ENCODE results near the gene CYTH3.
"Not testable (repeated sequence)": the region's sequence is repeated elsewhere in the genome, so short reads cannot be mapped to it uniquely, and the experiment has no call there.

CYTH3 gene

DNA sequence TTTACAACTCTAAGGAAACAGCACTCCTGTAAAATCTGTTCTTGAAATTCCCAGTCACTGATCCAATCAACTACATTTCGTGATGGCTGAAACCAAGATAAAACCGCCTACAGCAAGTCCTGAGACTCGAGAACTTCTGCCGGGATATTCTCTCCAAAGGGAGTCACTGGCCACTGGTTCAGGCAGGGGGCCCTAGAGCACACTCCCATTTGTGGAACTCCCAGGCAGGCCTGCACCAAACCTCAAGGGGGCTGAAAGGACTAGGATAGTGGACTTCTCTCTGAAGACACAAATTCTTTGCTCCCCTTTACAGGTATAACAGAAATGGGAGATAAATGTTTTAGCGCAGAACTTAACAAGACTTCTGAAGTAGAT is 16.3 kb downstream of the CYTH3 start:
- no peak for DNase-seq

DNA sequence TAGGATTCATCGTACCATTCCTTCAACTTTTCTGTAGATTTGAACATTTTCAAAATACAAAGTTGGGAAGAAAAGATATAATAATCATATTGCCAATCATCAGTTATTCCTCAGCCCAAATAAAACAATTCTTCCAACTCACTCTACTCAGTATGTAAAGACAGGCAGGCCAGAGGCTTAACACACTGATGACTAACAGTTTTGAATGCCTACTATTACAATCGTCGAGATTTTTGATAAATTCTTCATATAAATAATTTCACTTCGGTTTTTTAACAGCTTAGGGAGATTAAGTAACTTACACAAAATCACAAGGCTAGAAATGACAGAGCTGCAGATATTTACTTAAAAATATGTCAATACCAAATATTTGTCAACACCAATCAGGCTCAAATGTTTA is 17.6 kb downstream of the CYTH3 start:
- DNase-seq: no peak

DNA sequence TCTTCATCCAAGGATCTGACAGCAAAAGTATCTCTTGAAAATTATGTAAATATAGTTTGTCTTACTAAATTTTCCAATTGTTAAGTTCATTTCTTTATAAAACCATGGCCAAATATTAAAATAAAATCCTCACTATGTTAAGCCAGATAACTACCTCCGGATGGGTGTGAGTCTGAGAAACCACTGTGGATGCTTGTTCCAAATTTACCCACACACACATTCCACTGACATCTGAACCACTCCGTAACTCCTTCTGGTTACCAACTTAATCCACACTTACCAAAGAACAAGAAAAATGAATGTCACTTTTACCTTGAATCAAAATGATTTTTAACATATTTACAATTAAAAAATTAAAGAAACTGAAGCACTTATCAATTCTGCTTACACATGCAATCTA is 19.7 kb downstream of the CYTH3 start:
- DNase-seq: no peak

DNA sequence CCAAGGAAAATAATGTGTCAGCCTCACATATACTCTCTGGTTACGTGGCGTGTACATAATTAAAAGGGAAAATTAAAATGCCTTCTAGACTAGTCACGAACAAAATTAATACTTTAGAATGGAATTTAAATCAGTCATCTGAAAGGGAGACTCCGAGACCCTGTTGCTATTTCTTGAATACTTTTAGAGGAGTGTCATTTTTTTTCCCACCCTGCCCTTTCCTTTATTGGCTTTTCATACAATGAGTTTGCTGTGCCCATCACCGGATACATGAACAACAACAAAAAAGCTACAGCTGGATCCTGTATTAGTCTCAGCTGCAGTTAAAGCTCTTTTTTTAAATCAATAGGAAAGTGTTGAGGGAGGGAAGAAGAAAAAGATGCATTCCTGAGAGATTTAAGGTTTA is 20.1 kb downstream of the CYTH3 start:
- DNase-seq: no peak

DNA sequence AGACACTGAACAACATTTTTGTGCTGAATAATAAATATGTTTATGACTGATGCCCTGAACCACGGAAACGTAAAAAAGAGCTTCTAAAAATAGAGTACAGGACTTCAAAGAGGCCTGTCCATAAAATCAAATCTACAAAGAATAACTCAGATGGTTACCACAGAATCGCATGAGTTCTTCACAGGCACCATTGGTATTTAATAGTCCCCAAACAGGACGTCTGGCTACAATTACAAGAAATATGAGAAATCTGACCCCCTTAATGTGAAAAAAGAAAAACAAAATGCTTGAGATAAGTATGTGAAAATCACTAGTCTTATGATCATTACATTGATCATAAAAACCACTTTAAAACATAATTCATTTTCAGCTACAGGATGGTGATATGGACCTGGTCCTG is 20.8 kb downstream of the CYTH3 start:
- DNase-seq: no peak

DNA sequence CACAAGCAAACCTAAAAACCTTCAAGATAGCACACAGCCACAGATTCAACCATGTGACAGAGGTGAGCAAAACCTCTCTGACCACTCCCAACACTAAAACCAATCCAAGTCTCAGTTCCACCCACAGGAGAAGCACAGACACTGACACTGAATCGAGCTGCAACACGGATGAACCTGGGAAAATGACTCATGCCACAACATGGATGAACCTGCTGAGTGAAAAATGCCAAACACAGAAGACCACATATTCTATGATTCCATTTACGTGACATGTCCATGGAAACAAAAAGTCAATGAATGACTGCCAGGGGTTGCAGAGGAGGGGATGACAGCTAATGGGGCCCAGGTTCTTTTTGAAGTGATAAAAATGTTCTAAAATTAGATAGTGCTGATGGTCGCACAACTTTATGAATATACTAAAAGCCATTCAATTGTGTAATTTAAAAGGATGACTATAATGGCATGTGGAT is 22.0 kb downstream of the CYTH3 start:
- DNase-seq: no peak

DNA sequence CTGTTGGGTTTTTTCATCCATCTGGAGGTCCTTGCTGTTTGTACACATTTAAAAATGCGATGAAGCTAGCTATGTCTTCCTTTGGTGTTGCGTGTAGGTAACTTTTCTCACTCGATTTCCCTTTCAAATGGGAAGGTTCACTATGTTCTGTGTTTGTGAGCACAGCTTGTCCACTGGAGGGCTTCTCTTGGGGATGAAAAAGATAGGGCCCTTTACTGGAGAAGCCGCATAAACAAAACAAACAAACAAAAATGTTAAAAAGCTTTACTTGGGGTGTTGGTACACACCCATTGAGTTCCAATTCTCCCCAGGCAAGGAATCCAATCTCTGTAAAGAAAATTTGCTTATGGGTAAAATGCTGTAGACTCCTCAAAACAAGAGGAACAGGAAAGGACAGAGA is 23.4 kb downstream of the CYTH3 start:
- DNase-seq: no peak

DNA sequence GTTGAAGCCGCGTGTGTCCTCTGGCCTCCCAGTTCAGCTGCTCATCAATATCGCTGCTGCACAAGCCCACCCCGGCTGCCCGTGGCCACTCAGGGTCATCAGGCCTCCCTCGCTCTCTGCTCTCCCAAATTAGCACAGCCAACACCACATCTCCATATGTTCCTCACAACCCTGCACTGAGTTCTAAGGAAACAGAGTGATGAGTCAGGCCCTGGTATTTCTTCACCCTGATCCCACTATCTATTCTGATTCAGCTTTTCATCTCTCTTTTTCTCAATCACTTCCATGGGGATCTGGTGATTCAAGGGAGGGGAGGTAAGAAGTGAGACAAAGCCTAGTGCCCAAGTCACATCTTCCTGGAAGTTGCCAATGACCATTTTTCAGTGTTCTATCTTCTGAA is 23.8 kb downstream of the CYTH3 start:
- no peak for DNase-seq

DNA sequence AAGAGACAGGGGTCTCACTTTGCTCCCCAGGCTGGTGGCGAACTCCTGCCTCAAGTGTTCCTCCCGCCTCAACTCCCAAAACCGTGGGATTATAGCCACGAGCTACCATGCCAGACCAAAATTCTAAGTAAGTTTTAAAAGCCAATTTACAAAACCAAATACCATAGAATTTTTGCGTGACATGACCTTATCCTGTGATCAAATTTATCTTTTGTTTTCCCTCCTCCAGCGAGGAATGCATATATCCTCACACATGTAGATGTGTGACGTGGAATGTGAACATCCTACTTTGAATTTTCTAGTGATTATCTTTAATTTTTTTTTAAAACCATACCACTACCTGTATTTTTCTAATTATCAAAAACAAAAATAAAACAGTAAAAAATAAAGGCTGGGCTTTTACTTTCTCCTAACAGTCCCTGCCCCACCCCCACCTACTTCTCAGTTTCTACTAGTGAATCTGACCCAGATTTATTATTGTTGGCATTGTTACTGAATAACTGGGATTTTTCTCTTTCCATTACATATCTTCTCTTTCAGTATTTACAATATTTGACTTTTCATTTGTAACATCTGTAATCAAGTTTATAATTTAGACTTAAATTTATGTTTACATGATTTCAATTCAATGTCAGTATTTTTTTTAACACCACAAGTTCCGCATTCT is 26.0 kb downstream of the CYTH3 start:
- no peak for DNase-seq

DNA sequence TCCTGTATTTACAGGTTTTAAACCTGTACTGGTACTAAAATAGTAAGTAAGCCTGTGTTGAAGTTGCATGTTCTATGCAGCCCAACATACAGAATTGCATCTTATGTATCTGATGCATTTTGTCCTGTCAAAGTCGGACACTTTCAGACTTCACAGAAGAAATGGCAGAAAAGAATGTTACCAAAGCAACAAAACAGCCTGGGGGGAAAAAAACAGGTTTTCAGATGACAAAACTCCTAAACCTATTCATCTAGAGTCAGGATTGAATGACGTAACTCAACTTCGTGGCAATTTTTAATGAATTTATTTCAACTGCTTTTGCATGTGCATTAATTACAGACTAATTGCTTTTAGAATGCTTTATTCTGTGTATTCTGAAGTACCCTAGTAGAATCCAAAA is 28.4 kb downstream of the CYTH3 start:
- DNase-seq: no peak

DNA sequence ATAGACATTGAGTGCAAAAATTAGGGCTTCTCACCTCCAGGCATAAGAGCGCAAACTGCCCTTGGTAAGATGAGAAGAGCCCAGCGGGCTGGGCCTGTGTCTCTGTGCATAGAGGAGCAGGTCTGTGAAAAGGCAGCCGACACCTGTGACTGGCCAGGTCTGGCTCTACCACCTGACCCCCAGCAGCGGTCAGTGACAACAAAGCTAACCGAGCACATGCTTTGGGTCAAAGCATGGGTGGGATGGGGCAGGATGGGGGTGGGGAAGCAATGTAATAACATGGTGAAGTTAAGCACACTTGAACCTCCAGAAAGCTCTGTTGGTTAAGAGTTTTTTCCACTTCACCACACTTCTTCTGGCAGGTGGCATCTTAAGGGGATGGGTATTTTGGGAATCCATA is 29.3 kb downstream of the CYTH3 start:
- DNase-seq: no peak

DNA sequence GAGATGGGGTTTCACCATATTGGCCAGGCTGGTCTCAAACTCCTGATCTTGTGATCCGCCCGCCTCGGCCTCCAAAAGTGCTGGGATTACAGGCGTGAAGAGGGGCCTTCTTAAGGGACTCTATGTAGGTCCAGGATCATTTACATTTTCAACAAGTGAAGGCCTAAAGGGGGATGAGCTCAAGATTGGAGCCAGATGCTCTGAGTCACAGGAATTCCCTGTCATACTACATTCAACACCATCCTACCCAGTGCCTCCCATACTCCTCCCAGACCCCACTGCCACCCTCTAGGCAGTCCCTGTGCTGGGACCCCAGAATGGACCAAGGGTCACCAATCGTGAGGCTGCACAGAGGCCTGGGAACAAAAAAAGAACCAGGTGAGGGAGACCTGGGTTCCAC is 29.9 kb downstream of the CYTH3 start:
- DNase-seq: no peak

DNA sequence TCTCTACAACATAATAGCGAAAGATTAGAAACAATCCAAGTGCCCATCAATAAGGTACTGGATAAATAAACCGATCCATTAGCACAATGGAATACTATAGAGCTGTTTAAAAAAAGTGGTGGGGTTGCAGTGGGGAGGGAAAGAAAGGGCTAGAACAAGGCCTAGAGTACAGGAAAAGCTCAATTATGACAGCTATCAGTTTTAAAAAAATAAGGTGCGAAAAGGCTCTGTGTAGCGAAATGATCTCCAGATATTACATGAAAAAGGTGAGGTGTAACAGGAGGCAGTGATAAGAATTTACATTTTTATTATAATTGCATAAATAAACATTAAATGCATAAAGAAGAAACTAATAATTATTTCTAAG is 30.8 kb downstream of the CYTH3 start:
- no peak for DNase-seq

DNA sequence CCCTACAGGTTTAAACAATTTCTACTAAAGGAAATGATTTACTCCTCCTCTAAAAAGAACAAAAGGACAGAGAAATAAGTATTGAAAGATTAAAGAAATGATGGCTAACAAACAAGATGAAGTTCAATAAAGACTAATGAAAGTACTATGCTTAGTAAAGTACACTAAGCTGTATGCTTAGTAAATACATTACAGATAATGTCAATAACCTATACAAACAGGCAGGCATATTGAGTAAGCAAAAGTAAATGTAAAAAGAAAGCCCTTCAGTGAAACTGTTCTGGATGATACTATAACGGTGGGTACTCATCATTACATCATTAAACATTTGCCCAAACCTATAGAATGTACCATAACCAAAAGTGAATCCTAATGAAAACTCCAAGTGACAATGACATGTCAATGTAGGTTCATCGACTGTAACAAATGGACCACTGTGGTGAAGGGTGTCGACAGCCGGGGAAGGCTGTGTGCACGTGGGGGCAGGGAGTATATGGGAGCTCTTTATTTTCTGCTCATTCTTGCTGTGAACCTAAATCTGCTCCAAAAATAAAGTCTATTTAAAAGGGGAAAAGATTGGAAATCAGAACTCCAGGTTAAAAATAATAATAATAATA is 34.0 kb downstream of the CYTH3 start:
- DNase-seq: no peak

DNA sequence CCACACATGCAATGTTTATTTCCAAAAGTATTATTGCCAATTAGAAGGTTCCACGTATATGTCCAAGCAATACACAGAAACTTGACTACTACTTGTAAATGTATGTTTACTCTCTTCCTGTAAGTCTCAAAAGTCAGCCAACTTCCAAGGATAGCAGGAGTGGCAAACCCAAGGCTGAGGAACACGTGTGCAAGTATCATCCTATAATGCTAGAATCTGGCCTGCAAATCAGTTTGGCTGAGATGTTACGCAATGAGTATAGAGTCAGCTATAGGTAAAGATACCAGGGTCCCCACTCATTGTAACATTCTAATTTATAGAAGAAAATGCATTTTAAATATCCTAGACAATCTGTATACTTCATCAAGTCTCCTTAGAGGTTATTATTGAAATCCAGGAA is 34.7 kb downstream of the CYTH3 start:
- DNase-seq: no peak

DNA sequence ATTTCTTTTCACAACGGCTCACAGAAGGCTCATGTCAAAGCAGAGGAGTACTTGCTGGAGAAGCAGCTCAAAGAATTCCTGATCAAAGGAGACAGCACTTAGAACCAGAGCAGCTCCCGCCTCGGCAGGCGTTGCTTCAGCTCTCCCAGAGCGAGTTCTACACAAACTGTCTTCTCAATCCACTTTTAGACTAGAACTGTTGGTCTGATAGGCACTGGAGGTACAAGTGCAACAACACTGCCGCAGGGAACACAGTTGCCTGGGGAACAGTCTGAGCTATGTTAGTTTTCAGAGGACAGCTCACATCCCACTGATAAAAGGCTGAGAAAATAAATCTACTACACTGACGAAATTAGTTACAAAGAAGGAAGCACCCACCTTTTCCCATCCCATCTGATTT is 35.4 kb downstream of the CYTH3 start:
- no peak for DNase-seq

DNA sequence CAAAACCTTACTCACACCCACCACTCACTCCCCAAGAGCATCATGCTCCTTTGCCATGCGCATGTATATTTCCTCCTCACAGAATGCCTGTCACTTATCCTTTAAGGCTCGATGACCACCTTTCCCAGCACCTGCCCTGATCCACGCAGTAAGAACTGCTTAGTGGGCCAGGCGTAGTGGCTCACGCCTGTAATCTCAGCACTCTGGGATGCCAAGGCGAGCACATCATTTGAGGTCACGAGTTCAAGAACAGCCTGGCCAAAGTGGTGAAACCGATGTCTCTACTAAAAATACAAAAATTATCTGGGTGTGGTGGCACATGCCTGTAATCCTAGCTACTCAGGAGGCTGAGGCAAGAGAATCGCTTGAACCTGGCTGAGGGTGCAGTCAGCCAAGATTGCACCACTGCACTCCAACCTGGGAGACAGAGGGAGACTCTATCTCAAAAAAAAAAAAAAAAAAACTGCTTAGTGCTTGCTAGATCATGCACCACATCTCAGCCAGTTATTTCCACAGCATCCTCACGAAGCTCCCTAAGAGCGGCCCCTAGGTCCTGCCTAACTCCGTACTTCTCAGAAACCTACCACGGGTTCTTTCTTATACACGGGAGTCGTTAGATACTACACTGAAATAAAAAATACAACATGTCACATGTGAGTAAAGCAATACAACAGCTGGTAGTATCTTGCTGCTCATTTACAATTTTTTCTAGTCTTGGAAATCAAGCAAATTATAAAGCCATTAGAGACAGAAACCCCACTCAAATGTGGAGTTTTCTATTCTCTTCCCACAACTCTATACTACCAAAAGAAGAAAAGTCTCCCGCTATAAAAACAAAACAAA is 37.2 kb downstream of the CYTH3 start:
- DNase-seq: no peak

DNA sequence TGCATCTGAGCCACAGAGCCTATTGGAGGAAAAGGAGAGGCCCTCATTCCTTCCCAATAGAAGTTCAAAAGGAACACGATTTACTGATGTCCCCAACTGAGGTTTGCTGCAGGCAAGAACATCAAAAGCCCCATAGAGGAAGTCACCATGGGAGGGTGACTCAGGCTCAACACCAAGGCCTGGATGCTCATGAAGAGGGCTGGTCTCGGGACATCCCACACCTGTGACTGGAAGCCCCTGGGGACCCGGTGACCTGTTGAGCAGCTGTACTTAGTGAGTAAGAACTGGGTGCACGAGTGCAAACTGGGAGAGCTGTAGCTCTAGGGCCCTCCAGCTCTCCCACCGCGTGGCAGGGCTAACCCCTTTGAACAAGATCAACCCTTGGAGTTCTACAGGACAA is 38.0 kb downstream of the CYTH3 start:
- DNase-seq: no peak

DNA sequence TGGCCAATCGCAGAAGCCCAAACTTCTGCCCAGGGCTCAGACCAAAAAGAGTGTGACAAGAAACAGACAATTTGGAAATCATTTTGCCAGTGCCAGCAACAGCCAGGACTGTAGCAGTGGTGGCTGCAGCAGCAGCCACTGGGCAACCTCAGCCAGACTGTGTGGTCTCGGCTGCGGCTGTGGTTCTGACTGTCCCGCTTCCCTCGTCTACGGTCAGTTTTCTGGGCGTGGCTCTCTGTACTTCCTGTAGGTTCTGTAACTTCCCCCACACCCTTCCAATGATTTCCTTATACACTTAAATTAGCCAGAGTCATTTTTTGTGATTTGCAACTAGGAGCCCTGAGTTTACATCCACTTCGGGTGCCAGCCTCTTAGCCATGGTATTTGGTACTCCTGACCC is 39.9 kb downstream of the CYTH3 start:
- no peak for DNase-seq

DNA sequence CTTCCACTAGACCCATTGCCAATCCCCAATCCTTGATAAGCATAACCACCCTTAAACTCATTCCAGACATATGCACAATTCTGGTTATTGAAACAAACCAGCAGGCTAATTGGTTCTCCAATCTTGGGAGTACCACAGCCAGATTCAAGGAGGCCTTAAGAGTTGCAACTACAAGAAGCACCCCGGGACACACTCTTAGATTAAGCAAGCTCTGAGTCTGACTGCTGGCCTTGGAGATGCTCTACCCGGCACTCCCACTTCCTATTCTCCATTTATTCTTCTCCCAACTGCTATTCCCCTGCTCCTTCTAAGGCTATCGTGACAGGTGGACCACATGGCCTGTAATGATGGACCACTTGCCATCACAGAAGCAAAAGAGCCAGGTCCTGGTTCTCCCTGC is 40.3 kb downstream of the CYTH3 start:
- no peak for DNase-seq

DNA sequence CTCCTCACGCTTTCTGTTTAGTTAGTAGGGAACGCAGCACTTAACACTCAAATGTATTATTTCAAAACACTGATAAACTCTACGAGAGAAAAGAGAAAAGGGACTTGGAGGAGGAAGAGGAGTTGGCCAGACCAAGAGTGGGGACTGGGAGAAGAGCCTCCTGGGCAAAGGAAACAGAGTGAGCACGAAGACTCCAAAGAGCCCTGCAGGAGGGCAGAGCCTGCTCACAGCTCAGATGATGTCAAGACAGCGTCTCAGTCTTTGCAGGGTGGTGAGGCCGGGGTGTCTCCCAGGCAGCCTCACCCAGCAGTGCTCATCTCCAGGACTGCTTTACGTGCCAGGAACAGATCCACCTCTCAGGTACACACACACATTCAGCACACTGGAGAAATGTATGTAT is 41.2 kb downstream of the CYTH3 start:
- DNase-seq: no peak

DNA sequence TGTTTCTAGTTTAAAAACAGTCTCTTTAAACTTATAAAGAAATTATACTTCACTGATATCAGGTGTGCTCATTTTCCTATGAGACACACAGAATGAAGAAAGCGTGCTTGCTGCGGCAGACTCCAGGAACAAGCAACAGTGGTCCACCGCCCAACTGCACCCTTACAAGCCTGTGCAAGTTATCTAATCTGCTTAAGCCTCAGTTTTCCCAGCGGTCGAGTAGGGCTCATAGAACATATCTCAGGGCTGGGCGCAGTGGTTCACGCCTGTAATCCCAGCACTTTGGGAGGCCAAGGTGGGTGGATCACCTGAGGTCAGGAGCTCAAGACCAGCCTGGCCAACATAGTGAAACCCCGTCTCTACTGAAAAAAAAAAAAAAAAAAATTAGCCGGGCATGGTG is 43.1 kb downstream of the CYTH3 start:
- DNase-seq: not testable (repeated sequence)

DNA sequence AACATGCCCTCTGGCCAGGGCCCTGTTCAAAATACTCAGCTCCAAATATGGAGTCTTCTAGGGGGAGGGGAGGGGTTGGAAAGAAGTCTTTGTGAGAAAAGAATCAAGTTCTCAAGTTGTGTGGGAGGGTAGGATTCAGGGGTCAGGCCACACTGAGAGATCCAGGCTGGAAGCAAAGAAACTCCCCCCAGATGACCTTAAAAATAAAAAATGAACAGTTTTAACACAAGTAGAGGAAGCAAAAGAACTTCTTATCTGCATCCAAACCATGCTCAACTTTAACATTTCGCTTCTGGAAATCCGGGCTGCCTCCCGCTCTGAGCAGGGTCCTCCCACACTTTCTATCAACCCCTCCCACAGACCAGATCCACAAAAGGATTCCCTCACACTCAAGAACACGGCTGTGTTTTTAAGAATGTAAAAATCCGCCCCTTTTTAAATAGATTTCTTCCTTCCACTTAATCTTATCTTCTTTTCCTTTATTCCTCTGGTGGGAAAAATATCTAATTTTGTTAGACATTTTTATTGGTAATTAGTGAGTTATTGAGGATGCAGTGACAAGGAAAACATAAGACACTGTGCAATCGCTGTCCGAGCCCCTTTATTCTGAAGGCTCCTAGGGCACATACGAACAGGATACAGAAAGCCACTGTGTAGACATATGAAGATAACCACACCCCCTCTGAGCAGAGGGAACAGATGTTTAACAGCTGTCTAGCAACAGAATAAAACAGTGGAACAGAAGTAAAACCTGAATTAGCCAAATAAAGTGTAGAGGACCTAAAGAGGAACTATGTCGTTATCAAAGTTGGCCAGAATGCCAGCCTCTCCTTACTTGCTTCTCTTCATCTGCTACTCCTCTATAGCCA is 43.8 kb downstream of the CYTH3 start:
- DNase-seq: no peak

Measured in activated gamma-delta T cell treated with Interleukin-2 at 50 U/mL for 16 hours (primary cell).